Measurements from ENCODE around the gene PTPRG.

The PTPRG gene

GRCh38 chr3:61855211-61855610, 293.8 kb downstream of the PTPRG start:
- DNase-seq = no peak

- DNase-seq = no peak
These were observed 295.9 kb downstream of the PTPRG start for GRCh38 chr3:61857297-61857696.

GRCh38 chr3:61858054-61858453, 296.7 kb downstream of the PTPRG start:
- DNase-seq = no peak

GRCh38 chr3:61861410-61861809, 300.0 kb downstream of the PTPRG start:
- DNase-seq = no peak

GRCh38 chr3:61862614-61863289, 301.4 kb downstream of the PTPRG start:
- no peak for DNase-seq

GRCh38 chr3:61863579-61863978, 302.2 kb downstream of the PTPRG start:
- no peak for DNase-seq

GRCh38 chr3:61864886-61865285, 303.5 kb downstream of the PTPRG start:
- DNase-seq = no peak

- DNase-seq = no peak
These were observed 304.2 kb downstream of the PTPRG start for GRCh38 chr3:61865466-61866152.

- DNase-seq = no peak
These were observed 304.8 kb downstream of the PTPRG start for GRCh38 chr3:61866153-61866542.

- DNase-seq = no peak
These were observed 305.6 kb downstream of the PTPRG start for GRCh38 chr3:61866961-61867461.

GRCh38 chr3:61868499-61868898, 307.1 kb downstream of the PTPRG start:
- no peak for DNase-seq

- no peak for DNase-seq
These were observed 308.0 kb downstream of the PTPRG start for GRCh38 chr3:61869371-61869770.

- DNase-seq = peak in 2 of 58 donors; percentile 1 to 25
These were observed 310.3 kb downstream of the PTPRG start for GRCh38 chr3:61871644-61872043.

- DNase-seq = no peak
These were observed 310.8 kb downstream of the PTPRG start for GRCh38 chr3:61872077-61872706.

- DNase-seq = no peak
These were observed 313.9 kb downstream of the PTPRG start for GRCh38 chr3:61875046-61875844.

- no peak for DNase-seq
These were observed 314.8 kb downstream of the PTPRG start for GRCh38 chr3:61875976-61876671.

GRCh38 chr3:61876797-61877196, 315.4 kb downstream of the PTPRG start:
- DNase-seq = no peak

GRCh38 chr3:61877359-61878138, 316.2 kb downstream of the PTPRG start:
- no peak for DNase-seq

- DNase-seq = no peak
These were observed 320.9 kb downstream of the PTPRG start for GRCh38 chr3:61882253-61882652.

GRCh38 chr3:61884794-61885193, 323.4 kb downstream of the PTPRG start:
- DNase-seq = no peak

Measured in anterior cingulate cortex (tissue), 58 donors.